ENCODE data around the gene SOCS4.
A peak's percentile ranks its signal among the peaks of the same experiment; 100 is the strongest.
"Not testable (repeated sequence)": the region's sequence is repeated elsewhere in the genome, so short reads cannot be mapped to it uniquely, and the experiment has no call there.

Gene SOCS4

DNA sequence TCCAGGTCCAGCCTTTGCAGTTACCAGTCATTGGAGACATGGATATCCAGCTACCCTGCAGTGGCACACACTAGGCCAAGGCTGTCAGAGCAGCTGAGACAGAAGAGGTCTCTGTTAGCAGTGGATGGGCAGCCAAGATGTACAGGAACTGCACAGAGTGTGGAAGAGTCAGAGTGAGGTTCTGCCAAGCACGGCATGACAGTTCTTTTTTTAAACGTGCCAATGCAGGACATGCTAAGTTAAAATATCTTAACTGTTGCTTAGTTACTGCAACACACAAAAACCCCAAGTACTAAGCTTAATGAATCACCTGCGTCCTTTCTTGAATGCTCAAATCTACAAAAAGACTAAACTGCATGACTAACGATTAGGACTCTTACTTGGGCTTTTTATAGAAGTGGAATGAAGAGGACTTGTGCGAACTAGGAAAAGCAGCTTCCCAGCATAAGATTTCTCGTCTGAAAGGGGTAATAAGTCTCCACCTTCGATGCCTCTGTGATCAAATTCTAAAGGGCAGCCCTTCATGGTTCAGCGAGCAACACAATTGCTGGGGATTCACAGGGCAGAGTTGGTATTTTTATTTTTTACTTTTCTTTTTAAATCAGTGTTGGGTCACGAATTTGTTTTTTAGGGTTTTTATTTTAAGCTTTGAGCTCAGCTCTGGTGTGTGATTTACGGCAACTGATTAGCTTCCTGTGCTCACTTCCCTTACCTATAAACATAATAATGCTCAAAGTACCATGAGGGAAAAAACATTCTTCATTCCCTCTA, 45.0 kb downstream of the SOCS4 start:
- Histone ChIP-seq H3K4me1 (ENCODE audit: control insufficient read depth, insufficient read depth, low read length) (peaks cover 18% of the 10 kb centered on the region), H3K9me3 (ENCODE audit: control insufficient read depth in 2 of 2, low read length in 2 of 2) (no peaks in the 10 kb centered on the region), H3K4me3 (ENCODE audit: low read length in 2 of 2) (peak overlapping the region in 1 of 2 donors; percentile 0), H3K27me3 (ENCODE audit: control insufficient read depth in 1 of 2, insufficient read depth in 2 of 2, low read length in 2 of 2) (no peaks in the 10 kb centered on the region), H3K27ac (ENCODE audit: low read length) (peak overlapping the region; percentile 69), H3K9ac (ENCODE audit: low read length in 2 of 2) (peak overlapping the region in 1 of 2 donors; percentile 60), H3K36me3 (ENCODE audit: control insufficient read depth in 2 of 2, insufficient read depth in 2 of 2, low read length in 2 of 2) (peaks cover 3% of the 10 kb centered on the region in 2 donors)

- Histone ChIP-seq H3K4me1 (ENCODE audit: control insufficient read depth, insufficient read depth, low read length) (peaks cover 18% of the 10 kb centered on the region), H3K27ac (ENCODE audit: low read length) (no peak overlapping the region), H3K36me3 (ENCODE audit: control insufficient read depth in 2 of 2, insufficient read depth in 2 of 2, low read length in 2 of 2) (no peaks in the 10 kb centered on the region), H3K9me3 (ENCODE audit: control insufficient read depth in 2 of 2, low read length in 2 of 2) (no peaks in the 10 kb centered on the region), H3K27me3 (ENCODE audit: control insufficient read depth in 1 of 2, insufficient read depth in 2 of 2, low read length in 2 of 2) (no peaks in the 10 kb centered on the region), H3K9ac (ENCODE audit: low read length in 2 of 2) (no peak overlapping the region), H3K4me3 (ENCODE audit: low read length in 2 of 2) (no peak overlapping the region)
These were observed 46.8 kb downstream of the SOCS4 start for GRCh38 chr14:55073856-55074255.

- peak overlapping the region in 1 of 2 donors; percentile 1 for H3K9ac ChIP-seq (ENCODE audit: low read length in 2 of 2)
- H3K27me3 ChIP-seq (ENCODE audit: control insufficient read depth in 1 of 2, insufficient read depth in 2 of 2, low read length in 2 of 2), result no peaks in the 10 kb centered on the region
- peaks cover 18% of the 10 kb centered on the region for H3K4me1 ChIP-seq (ENCODE audit: control insufficient read depth, insufficient read depth, low read length)
- H3K9me3 ChIP-seq (ENCODE audit: control insufficient read depth in 2 of 2, low read length in 2 of 2), result no peaks in the 10 kb centered on the region
- H3K4me3 ChIP-seq (ENCODE audit: low read length in 2 of 2), result peak overlapping the region in 1 of 2 donors; percentile 17
- H3K27ac ChIP-seq (ENCODE audit: low read length), result no peak overlapping the region
- no peaks in the 10 kb centered on the region for H3K36me3 ChIP-seq (ENCODE audit: control insufficient read depth in 2 of 2, insufficient read depth in 2 of 2, low read length in 2 of 2)
These were observed 47.6 kb downstream of the SOCS4 start for GRCh38 chr14:55074662-55075061.

DNA sequence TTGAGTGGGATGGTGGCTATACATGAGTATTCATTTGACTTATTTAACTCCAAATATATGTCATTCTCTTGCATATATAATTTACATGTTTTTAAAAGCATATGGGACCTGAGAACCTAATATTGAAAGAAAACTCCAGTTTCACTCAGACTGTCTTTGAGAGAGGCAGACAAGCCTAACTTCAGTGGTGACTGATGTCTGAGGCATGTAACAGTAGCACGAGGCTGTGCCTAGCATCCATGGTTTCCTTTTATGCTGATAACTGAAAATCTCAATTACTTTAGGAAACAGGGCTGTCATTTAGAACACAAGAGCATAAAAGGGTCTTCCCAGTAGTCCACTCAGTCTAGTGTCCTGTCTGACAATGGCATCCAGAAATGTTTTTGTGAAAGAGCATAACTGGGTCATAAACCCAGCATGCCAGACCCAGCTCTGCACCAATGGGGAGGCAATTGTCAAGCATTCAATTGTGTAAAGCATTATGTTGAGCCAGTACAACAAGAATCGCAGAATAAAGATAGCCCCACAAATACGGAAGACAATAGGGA, 48.7 kb downstream of the SOCS4 start:
- Histone ChIP-seq H3K9ac (ENCODE audit: low read length in 2 of 2) (no peak overlapping the region), H3K4me1 (ENCODE audit: control insufficient read depth, insufficient read depth, low read length) (peaks cover 18% of the 10 kb centered on the region), H3K36me3 (ENCODE audit: control insufficient read depth in 2 of 2, insufficient read depth in 2 of 2, low read length in 2 of 2) (no peaks in the 10 kb centered on the region), H3K4me3 (ENCODE audit: low read length in 2 of 2) (no peak overlapping the region), H3K27me3 (ENCODE audit: control insufficient read depth in 1 of 2, insufficient read depth in 2 of 2, low read length in 2 of 2) (no peaks in the 10 kb centered on the region), H3K27ac (ENCODE audit: low read length) (no peak overlapping the region), H3K9me3 (ENCODE audit: control insufficient read depth in 2 of 2, low read length in 2 of 2) (no peaks in the 10 kb centered on the region)

- Histone ChIP-seq H3K27me3 (ENCODE audit: control insufficient read depth in 1 of 2, insufficient read depth in 2 of 2, low read length in 2 of 2) (no peaks in the 10 kb centered on the region), H3K4me3 (ENCODE audit: low read length in 2 of 2) (no peak overlapping the region), H3K9ac (ENCODE audit: low read length in 2 of 2) (no peak overlapping the region), H3K4me1 (ENCODE audit: control insufficient read depth, insufficient read depth, low read length) (peaks cover 14% of the 10 kb centered on the region), H3K36me3 (ENCODE audit: control insufficient read depth in 2 of 2, insufficient read depth in 2 of 2, low read length in 2 of 2) (no peaks in the 10 kb centered on the region), H3K27ac (ENCODE audit: low read length) (no peak overlapping the region), H3K9me3 (ENCODE audit: control insufficient read depth in 2 of 2, low read length in 2 of 2) (no peaks in the 10 kb centered on the region)
These were observed 50.4 kb downstream of the SOCS4 start for GRCh38 chr14:55077170-55078151.

GRCh38 chr14:55079961-55080360, 52.9 kb downstream of the SOCS4 start:
- not testable (repeated sequence) for H3K27me3 ChIP-seq (ENCODE audit: control insufficient read depth in 1 of 2, insufficient read depth in 2 of 2, low read length in 2 of 2); H3K36me3 ChIP-seq (ENCODE audit: control insufficient read depth in 2 of 2, insufficient read depth in 2 of 2, low read length in 2 of 2); H3K4me1 ChIP-seq (ENCODE audit: control insufficient read depth, insufficient read depth, low read length); H3K4me3 ChIP-seq (ENCODE audit: low read length in 2 of 2); H3K27ac ChIP-seq (ENCODE audit: low read length); H3K9ac ChIP-seq (ENCODE audit: low read length in 2 of 2); H3K9me3 ChIP-seq (ENCODE audit: control insufficient read depth in 2 of 2, low read length in 2 of 2)

- Histone ChIP-seq H3K27ac (ENCODE audit: low read length) (no peak overlapping the region), H3K9ac (ENCODE audit: low read length in 2 of 2) (no peak overlapping the region), H3K9me3 (ENCODE audit: control insufficient read depth in 2 of 2, low read length in 2 of 2) (no peaks in the 10 kb centered on the region), H3K27me3 (ENCODE audit: control insufficient read depth in 1 of 2, insufficient read depth in 2 of 2, low read length in 2 of 2) (no peaks in the 10 kb centered on the region), H3K4me3 (ENCODE audit: low read length in 2 of 2) (no peak overlapping the region), H3K36me3 (ENCODE audit: control insufficient read depth in 2 of 2, insufficient read depth in 2 of 2, low read length in 2 of 2) (no peaks in the 10 kb centered on the region), H3K4me1 (ENCODE audit: control insufficient read depth, insufficient read depth, low read length) (peaks cover 3% of the 10 kb centered on the region)
These were observed 57.5 kb downstream of the SOCS4 start for GRCh38 chr14:55084401-55085059.

- Histone ChIP-seq H3K4me1 (ENCODE audit: control insufficient read depth, insufficient read depth, low read length) (peaks cover 3% of the 10 kb centered on the region), H3K27me3 (ENCODE audit: control insufficient read depth in 1 of 2, insufficient read depth in 2 of 2, low read length in 2 of 2) (no peaks in the 10 kb centered on the region), H3K27ac (ENCODE audit: low read length) (no peak overlapping the region), H3K4me3 (ENCODE audit: low read length in 2 of 2) (no peak overlapping the region), H3K36me3 (ENCODE audit: control insufficient read depth in 2 of 2, insufficient read depth in 2 of 2, low read length in 2 of 2) (no peaks in the 10 kb centered on the region), H3K9me3 (ENCODE audit: control insufficient read depth in 2 of 2, low read length in 2 of 2) (no peaks in the 10 kb centered on the region), H3K9ac (ENCODE audit: low read length in 2 of 2) (no peak overlapping the region)
These were observed 58.1 kb downstream of the SOCS4 start for GRCh38 chr14:55085060-55085660.

DNA sequence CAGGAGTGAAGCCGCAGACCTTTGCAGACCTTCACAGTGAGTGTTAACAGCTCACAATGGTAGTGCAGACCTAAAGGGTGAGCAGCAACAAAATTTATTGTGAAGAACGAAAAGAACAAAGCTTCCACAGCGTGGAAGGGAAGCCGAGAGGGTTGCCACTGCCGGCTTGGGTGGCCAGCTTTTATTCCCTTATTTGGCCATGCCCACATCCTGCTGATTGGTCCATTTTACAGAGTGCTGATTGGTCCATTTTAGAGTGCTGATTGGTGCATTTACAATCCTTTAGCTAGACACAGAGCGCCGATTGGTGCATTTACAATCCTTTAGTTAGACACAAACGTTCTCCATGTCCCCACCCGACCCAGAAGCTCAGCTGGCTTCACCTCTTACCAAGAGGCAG, 59.9 kb downstream of the SOCS4 start:
- Histone ChIP-seq H3K4me1 (ENCODE audit: control insufficient read depth, insufficient read depth, low read length) (peaks cover 3% of the 10 kb centered on the region), H3K27me3 (ENCODE audit: control insufficient read depth in 1 of 2, insufficient read depth in 2 of 2, low read length in 2 of 2) (no peaks in the 10 kb centered on the region), H3K9ac (ENCODE audit: low read length in 2 of 2) (no peak overlapping the region), H3K9me3 (ENCODE audit: control insufficient read depth in 2 of 2, low read length in 2 of 2) (no peaks in the 10 kb centered on the region), H3K4me3 (ENCODE audit: low read length in 2 of 2) (no peak overlapping the region), H3K36me3 (ENCODE audit: control insufficient read depth in 2 of 2, insufficient read depth in 2 of 2, low read length in 2 of 2) (no peaks in the 10 kb centered on the region), H3K27ac (ENCODE audit: low read length) (no peak overlapping the region)

- Histone ChIP-seq H3K27me3 (ENCODE audit: control insufficient read depth in 1 of 2, insufficient read depth in 2 of 2, low read length in 2 of 2) (no peaks in the 10 kb centered on the region), H3K36me3 (ENCODE audit: control insufficient read depth in 2 of 2, insufficient read depth in 2 of 2, low read length in 2 of 2) (no peaks in the 10 kb centered on the region), H3K4me1 (ENCODE audit: control insufficient read depth, insufficient read depth, low read length) (peaks cover 3% of the 10 kb centered on the region), H3K9ac (ENCODE audit: low read length in 2 of 2) (no peak overlapping the region), H3K9me3 (ENCODE audit: control insufficient read depth in 2 of 2, low read length in 2 of 2) (no peaks in the 10 kb centered on the region), H3K4me3 (ENCODE audit: low read length in 2 of 2) (no peak overlapping the region), H3K27ac (ENCODE audit: low read length) (no peak overlapping the region)
These were observed 61.3 kb downstream of the SOCS4 start for GRCh38 chr14:55088356-55088755.

All from stomach smooth muscle (tissue), 2 donors.